ENCODE measurements around the gene DNAJC4.
A peak's percentile ranks its signal among the peaks of the same experiment; 100 is the strongest.

DNAJC4 gene

DNA sequence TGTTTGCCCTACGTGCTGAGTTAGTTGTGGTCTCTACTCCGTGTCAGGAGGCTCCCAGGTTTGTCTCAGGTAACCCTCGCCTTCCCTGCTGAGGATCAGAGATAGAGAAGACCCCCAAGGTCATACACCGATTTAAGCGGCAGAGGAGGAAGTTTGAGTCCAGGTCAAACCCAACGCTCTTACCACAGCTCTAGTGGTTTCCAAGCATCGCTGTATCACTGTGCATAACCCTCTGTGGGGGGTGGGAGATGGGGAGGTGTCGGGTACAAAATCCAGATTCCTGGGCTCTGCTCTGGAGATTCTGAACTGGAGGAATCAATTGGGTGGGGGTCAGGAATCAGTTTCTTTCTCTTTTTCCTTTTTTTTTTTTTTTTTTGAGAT is 627 bp downstream of the DNAJC4 start:
- TF ChIP-seq, protein P1, sequence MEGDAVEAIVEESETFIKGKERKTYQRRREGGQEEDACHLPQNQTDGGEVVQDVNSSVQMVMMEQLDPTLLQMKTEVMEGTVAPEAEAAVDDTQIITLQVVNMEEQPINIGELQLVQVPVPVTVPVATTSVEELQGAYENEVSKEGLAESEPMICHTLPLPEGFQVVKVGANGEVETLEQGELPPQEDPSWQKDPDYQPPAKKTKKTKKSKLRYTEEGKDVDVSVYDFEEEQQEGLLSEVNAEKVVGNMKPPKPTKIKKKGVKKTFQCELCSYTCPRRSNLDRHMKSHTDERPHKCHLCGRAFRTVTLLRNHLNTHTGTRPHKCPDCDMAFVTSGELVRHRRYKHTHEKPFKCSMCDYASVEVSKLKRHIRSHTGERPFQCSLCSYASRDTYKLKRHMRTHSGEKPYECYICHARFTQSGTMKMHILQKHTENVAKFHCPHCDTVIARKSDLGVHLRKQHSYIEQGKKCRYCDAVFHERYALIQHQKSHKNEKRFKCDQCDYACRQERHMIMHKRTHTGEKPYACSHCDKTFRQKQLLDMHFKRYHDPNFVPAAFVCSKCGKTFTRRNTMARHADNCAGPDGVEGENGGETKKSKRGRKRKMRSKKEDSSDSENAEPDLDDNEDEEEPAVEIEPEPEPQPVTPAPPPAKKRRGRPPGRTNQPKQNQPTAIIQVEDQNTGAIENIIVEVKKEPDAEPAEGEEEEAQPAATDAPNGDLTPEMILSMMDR (IDR thresholded peaks at IDR 0.05; ENCODE audit: control extremely low read depth, extremely low read depth, low read depth, missing control alignments), result no peak
- POLR2A ChIA-PET, result interaction anchor here (0.5 to 1.1 kb wide), 2 partner anchors 10 to 26 kb away, joined by 4 read pairs; partner anchors contain the start of gene FKBP2
- DNase-seq (ENCODE audit: extremely low spot score), result no peak
- CTCF ChIA-PET, result interaction anchor here (1.1 to 30.9 kb wide), 2 partner anchors 12 to 20 kb away, joined by 3 to 368 read pairs; partner anchors contain the start of gene FERMT3

DNA sequence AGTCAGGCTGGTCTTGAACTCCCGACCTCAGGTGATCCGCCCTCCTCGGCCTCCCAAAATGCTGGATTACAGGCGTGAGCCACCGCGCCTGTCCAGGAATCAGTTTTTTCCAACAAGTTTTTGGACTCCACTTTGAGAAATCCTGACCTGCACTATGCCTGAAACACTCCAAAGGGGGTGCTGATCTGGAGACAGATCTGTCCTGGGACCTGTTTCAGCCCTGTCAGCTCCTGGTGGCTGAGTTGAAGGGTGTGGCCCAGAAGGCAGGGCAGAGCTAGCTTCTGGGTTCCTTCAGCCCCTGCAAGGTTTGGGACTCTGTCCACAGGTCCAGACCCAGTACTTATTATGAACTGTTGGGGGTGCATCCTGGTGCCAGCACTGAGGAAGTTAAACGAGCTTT is 1.2 kb downstream of the DNAJC4 start:
- TF ChIP-seq, protein P1 (IDR thresholded peaks at IDR 0.05; ENCODE audit: control extremely low read depth, extremely low read depth, low read depth, missing control alignments), result no peak
- ChIA-PET CTCF (interaction anchor here (2.9 to 30.9 kb wide), 2 partner anchors 19 to 21 kb away, joined by 12 to 368 read pairs; partner anchors contain the start of genes FERMT3 and PLCB3), POLR2A (interaction anchor here (0.5 to 1.1 kb wide), 2 partner anchors 10 to 27 kb away, joined by 4 read pairs; partner anchors contain the start of gene FKBP2)
- DNase-seq (ENCODE audit: extremely low spot score), result no peak

DNA sequence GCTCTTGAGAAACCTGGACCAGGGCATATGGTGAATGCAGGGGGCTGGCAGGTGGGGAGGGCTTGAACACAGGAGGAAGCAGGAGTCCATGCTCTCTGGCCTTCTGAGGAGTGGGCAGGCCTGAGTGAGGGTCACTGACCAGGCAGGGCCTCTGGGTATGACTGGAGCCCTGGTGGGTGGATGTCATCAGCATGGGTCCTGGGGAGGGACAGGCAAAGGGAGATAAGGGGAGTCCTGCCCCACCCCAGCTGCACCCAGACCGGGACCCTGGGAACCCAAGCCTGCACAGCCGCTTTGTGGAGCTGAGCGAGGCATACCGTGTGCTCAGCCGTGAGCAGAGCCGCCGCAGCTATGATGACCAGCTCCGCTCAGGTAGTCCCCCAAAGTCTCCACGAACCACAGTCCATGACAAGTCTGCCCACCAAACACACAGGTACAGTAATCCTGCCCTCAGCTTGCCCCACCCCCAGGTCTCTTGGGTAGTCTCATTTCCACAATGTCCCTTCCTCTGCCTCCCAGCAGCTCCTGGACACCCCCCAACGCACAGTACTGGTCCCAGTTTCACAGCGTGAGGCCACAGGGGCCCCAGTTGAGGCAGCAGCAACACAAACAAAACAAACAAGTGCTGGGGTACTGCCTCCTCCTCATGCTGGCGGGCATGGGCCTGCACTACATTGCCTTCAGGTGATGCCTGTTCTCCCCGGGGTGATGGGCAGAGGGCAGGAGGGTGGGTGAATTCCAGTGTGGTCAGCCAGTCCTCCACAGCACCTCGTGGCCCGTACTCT is 2.0 kb downstream of the DNAJC4 start:
- ChIA-PET POLR2A (interaction anchor here (1.1 kb wide), 1 partner anchor 9 kb away, joined by 4 read pairs; the partner anchor contains the start of gene FKBP2), CTCF (interaction anchor here (0.9 to 30.9 kb wide), 4 partner anchors 18 to 72 kb away, joined by 3 to 368 read pairs (median 8); partner anchors contain the start of genes ESRRA, FERMT3 and PLCB3)
- DNase-seq (ENCODE audit: extremely low spot score), result no peak
- TF ChIP-seq, protein P1 (IDR thresholded peaks at IDR 0.05; ENCODE audit: control extremely low read depth, extremely low read depth, low read depth, missing control alignments), result no peak

DNA sequence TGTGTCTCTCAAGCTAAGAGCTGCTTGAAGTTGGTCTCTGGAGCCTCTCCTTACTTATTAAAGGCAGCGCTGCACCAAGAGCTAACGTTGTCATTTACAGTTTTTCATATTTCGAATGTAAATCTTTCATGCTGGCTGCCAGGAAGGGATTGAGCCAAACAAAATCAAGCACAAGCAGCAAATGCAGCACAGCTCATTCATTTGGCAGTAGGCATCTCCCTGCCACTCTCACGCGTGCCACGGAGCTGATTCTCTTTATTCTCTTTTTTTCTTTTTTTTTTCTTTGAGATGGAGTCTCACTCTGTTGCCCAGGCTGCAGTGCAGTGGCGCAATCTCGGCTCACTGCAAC is 2.6 kb downstream of the DNAJC4 start:
- TF ChIP-seq, protein P1 (IDR thresholded peaks at IDR 0.05; ENCODE audit: control extremely low read depth, extremely low read depth, low read depth, missing control alignments), result no peak
- ChIA-PET CTCF (interaction anchor here (0.9 to 30.9 kb wide), 4 partner anchors 18 to 72 kb away, joined by 3 to 368 read pairs (median 8); partner anchors contain the start of genes ESRRA, FERMT3 and PLCB3), POLR2A (interaction anchor here (0.6 kb wide), 1 partner anchor 10 kb away, joined by 4 read pairs; no protein-coding TSS in a partner anchor)
- no peak for DNase-seq (ENCODE audit: extremely low spot score)

DNA sequence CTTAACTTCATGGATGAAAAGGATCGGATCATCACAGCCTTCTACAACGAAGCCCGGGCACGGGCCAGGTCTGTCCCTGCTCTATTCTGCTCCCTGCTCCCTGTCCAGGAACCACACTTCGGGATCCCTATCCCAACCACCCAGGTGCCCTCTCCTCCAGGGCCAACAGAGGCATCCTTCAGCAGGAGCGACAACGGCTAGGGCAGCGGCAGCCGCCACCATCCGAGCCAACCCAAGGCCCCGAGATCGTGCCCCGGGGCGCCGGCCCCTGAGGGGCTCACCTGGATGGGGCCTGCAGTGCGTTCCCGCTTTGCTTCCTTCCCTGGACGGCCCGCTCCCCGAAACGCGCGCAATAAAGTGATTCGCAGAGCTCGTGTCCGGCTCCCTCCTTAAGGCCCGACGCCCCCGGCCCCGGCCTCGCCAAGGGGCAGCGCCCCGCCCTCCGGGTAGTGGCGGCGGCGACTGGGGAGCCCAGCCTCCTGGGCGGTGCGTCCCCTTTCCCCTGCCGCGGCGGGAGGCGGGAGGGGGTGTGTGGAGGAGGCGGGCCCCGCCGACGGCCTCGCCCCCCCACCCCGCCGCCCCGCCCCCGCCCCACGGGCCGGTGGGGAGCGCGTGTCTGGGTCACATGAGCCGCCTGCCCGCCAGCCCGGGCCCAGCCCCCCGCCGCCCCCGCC is 3.7 kb downstream of the DNAJC4 start, which contains the start of gene VEGFB:
Gene VEGFB (plus strand): TSS at position 672 of the 674 bp plus-strand sequence. CDS start 250 bp downstream, outside the sequence.
- CTCF ChIA-PET, result interaction anchor here (1.0 to 30.9 kb wide), 4 partner anchors 17 to 67 kb away, joined by 3 to 368 read pairs (median 8); partner anchors contain the start of genes FERMT3 and PLCB3
- POLR2A ChIA-PET, result interaction anchor here (0.9 kb wide), 1 partner anchor 84 kb away, joined by 3 read pairs; the partner anchor contains the start of gene PRDX5
- TF ChIP-seq, protein P1 (IDR thresholded peaks at IDR 0.05; ENCODE audit: control extremely low read depth, extremely low read depth, low read depth, missing control alignments), result no peak
- DNase-seq (ENCODE audit: extremely low spot score), result peak; percentile 87
